GM21381 (cell line): ENCODE measurements around the gene CYB5D1.
A peak's percentile ranks its signal among the peaks of the same experiment; 100 is the strongest.
"Not testable (repeated sequence)": the region's sequence is repeated elsewhere in the genome, so short reads cannot be mapped to it uniquely, and the experiment has no call there.

Experiments used
- ATAC-seq: cut with Tn5 transposase; IDR thresholded peaks from one replicate; pipeline ENCODE4 v1.9.1; 2021; ENCODE audit warnings: mild to moderate bottlenecking, moderate library complexity; ENCODE audit not compliant: unreplicated experiment

Gene CYB5D1

DNA sequence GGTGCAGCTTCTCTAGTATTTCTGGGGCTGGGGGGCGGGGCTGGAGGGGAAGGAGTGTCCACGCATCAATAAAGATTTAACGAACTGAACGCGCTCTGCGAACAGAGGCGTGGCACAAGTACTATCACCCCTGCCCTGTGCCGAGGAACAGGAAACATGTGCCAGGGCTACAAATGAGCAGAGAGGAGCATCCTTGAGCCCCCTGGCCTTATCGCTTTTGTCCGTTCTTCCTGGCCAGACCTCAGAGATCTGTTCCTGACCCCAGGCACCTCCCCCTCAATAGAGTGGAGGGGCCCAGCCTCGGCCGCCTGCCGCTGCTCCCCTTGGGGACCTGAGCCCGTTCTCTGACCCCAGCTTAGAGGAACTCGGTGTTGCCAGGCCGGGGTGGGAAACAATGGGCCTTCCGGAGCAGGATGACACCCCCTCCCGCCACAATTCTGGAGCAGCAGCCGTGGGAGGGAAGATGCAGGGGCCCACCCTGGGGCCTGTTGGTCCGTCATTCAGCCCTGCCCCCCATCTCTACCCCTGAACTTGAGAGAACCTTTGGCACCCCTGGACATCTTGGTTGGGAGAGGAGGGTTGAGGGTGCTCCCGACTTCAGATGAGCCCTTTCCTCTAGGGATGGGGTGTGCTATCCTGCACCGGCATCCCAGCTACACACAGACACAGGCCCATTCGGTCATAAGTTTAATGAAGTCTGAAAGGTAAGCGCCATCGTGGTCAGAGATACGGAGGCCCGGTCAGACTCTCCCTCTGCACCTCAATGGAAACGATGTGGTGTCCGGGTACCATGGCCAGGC lies 1.6 kb upstream of the CYB5D1 start:
- ATAC-seq, result no peak

DNA sequence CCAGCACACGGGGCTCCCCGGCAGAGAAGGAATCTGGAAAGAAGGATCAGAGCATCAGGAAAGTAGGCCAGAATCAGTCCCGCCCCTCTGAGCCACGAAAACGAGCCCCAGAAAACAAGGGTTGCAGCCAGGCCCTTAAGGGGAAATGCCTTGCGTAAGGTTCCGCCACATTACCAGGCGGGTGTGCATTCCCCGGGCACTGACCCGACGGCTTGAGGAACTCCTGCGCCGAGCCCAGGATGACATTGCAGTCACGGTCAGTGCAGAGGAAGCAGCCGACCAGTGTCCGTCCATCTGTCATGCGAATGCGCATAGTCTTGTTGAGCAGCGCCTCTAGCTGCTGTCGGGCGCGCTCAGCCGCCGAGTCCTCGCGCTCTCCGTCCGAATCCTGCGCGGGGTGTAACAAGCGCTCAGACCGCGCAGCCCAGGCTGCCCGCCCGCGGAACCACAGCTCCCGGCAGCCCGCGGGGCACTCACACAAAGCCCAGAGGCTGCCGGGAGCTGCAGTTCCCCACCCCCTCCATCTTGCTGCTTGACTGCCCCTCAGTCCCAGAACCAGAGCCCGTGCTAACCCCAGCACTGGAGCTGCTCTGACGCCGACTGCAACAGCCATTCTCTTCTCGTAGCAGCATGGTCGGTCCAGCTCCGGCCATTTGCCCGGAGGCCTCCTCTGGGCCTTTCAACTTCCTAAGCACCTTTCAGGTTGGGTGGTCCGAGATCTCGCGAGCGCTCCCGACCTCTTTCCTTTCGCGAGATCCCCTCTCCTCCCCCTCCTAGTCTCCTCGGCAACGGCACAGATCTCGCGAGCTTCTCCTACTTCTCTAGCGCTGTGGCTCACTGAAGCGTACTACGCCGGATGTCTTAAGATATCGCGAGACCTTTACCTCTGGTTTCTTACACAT lies 741 bp upstream of the CYB5D1 start, which contains the start of gene NAA38:
Gene NAA38, minus strand, starts transcription at position 749 of the 902 bp plus-strand sequence. Its CDS starts 96 bp downstream, at position 653.
- peak; percentile 79 for ATAC-seq

DNA sequence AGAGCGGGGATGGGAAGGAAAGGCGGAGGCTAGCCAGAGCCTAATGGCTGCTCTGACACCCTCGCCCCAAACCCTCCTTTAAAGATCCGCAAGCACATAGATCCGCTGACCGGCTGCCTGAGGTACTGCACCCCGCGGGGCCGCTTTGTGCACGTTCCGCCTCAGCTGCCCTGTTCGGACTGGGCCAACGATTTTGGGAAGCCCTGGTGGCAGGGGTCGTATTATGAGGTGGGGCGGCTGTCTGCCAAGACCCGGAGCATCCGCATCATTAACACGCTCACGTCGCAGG lies 663 bp downstream of the CYB5D1 start:
- no peak for ATAC-seq

DNA sequence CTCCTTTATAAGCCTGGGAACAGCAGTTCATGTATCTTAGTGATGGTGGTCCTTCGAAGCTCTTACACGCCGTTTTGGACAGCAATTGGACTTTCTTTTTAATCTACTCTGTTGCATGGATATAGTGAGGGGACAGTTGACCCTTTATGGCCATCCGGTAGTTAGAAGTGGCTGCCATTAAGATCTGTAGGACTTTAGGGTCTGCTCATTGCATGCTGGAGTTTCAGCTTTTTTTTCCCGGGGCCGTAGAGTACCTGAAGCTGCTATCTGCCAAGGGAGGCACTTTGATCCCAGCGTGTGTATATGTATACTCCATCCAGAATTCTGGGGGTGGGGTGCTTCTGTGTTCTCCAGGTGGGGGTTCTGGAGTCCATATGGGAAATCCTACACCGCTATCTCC lies 1.2 kb downstream of the CYB5D1 start:
- ATAC-seq, result no peak

DNA sequence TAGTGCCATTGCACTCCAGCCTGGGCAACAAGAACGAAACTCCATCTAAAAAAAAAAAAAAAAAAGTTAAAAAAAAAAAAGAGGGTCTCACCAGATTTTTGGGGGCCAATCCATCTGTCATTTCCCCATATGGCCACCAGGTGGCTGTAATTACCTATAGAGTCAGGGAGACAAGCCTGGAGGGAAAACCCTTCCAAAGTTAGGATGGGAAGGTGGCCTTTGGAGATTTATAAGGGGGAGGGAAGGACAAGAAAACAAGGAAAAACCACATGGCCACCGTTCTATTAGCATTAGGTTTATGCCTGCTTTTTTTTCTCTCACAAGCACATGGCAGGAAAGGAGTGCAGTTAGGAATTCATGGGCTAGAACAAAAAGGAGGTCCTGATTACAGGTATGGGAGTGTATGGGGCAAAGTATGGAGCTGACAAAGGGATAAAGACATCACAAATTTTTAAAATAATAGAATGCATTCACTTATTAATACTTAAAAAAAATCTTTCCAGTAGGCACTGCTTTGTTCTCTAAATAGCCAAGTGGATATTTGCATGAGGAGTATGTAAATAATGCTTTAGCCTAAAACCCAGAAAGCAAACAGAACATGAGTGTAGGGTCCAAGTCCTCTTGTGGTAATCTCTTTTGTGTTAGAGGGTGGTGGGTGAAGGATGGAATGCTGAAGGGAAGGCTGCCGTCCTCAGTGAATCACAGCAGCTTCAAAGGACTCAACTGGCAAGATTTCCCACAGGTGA lies 5.1 kb downstream of the CYB5D1 start:
- no peak for ATAC-seq

DNA sequence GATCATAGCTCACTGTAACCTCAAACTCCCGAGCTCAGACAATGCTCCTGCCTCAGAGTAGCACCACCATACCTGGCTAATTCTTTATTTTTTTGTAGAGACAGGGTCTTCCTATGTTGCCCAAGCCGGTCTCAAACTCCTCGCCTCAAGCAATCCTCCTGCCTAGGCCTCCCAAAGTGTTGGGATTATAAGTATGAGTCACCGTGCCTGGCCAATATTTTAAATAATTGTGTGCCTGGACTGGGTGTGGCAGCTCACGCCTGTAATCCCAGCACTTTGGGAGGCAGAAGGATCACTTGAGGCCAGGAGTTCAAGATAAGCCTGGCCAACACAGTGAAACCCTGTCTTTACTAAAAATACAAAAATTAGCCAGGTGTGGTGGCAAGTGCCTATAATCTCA lies 6.6 kb downstream of the CYB5D1 start:
- not testable (repeated sequence) for ATAC-seq

DNA sequence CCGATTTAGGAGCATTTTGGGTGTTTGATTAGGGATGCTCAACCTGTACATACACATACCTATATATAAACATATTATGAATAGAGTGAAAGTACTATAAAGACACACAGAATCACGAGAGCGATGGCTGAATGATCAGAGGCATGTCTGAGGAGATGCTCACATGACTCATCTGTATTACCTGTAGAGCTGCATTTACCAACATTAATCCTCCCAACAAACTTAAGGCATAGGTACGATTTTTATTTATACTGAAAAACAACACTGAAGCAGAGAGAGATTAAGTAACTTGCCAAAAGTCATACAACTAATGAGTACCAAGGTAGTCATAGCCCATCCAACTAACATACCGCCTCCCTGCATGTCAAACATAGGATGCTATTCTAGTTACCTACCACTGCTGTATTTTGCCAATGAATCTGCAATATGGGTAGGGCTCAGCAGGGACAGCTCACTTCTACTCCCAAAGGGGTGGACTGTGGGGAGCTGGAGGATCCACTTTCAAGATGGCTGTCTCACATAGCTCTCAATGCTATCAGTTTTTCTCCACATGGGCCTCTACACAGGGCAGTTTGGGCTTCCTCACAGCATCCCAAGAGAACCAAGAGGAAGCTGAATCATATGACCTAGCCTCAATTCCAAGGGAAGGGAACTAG lies 7.3 kb downstream of the CYB5D1 start:
- no peak for ATAC-seq

DNA sequence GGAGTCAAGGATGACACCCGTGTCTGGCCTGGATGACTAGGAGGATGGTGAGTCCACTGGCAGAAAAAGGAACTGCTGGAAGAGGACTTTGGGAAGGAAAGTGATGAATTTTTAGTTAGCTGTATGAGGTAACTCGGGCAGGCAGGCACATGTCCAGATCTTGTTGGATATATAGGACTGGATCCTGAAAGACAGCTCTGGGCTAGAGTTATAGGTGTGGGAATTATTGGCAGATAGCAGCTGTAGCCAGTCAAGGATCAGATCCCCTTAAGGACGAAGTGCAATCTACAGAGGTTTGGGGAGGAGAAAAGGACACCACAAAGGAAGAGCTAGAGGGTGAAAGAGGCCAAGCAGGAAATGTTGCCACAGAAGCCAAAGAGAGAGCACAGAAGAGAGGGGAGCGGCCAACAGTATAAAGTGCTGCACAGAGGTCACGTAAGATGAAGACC lies 10.1 kb downstream of the CYB5D1 start:
- ATAC-seq, result no peak

DNA sequence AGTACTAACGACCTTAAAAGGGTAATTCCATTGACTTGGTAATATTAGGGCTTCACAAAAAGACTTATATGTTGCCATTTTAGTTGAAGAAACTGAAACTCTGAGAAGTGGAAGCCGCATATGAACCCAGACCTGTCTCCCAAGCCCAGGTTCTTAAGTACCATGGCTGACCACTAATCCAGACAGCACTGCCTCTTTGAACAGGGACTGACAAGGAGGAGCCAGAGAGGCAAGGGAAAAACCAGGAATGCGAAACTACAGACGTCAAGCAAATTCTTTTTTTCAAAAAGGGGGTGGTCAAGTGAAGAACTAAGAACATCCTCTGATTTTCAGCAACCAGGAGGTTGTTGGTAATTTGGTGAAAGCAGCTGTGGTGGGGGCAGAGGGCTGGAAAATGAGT lies 15.2 kb downstream of the CYB5D1 start:
- ATAC-seq, result no peak

DNA sequence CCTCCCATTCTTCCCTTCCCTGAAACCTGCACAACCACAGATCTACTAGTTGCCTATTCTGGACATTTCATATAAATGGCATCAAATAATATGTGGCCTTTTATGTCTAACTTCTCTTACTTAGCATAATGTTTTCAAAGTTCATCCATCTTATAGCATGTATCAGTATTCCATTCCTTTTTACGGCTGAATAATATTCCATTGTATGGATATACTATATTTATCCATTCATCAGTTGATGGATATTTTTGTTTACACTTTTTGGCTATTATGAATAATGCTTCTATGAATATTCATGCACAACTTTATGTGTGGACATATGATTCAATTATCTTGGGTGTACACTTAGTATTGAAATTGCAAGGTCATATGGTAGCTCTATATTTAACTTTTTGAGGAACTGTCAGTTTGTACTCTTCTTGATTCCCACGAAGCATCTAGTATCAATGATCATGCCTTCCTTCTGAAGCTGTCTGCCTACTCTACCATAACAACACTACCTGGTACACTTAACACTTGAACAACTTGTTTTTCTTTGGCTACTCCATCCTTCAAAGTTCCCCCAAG lies 18.1 kb downstream of the CYB5D1 start:
- no peak for ATAC-seq

DNA sequence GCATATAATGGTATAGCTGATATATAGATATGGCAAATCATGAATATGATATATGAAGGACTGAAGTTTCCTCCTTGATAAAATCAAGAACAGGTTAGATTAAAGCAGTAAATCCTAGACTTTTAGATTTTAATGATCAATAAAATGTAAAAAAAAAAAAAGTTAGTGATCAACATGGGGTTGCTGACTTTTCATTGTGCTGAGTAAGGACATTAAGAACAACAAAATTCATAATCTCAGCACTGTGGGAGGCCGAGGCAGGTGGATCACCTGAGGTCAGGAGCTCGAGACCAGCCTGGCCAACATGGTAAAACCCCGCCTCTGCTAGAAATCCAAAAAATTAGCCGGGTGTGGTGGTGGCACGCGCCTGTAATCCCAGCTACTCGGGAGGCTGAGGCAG lies 20.4 kb downstream of the CYB5D1 start:
- no peak for ATAC-seq

DNA sequence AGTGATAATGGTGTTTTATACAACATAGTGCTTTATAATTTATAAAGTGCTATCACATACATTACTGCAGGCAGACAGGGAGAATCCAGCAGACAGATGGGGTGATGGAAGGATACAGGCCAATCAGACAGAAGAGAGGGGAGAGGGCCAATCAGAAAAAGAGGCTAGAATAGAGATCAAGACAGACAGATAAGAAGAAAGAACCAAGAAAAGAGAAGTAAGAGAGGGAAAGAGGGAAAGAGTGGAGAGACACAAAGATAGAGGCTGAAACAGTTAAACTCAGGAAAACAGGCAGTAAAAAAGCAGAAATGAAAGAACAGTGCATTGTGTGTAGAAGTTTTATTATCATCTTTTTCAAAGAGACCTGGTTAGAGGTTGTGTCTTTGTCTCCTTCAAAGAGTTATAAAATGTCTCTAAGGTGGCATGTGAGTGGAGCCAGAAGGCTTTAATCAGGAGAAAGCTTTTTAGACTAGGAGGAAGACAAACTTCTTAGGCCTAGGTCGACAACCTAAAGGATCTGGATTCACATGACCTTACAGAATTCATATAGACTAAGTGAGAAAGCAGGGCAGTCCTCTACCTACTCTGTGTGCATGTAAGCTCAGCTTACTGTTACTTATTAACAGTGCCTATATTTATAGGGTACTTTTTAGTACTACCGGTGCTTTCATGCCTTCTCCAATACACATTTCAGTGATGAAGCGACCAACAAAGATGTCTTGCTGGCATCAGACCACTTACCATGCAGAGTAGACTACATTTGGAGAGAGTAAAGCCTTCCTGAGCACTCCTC lies 22.5 kb downstream of the CYB5D1 start:
- ATAC-seq, result no peak

DNA sequence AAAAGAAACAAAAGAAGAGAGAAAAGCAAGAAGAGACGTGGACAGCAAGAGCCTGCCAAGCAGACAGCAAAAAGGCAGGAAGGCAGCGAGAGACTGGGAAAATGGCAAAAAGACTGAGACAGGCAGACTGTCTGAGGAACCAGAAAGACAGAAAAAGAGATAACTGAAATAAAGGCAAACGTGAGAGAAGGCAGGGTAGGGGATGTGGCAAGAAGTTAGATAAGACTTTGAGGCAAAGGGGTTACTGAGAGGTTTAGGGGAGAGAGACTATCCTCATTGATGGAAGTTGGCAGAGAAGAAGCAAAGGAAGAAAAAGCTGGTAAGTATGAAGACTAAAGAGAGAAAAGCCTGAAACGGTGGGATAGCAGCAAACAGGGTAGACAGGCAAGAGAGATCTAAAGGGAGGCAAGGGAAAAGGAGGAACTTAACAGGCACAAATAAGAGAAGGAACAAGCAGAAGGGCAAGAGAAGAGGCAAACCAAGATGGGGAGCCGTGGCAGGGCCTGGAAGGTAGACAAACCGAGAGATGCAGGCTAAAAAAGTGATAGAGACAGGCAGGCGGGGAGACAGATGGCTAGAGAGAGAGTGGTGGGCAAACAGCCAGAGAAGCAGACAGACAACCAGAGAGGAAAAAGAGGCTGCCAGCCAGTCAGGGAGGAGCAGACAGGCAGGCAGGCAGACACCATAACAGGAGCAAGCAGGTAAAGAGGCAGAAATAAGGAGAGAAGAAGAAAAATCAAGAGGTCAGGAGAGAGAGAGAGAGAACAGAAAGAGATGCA lies 23.7 kb downstream of the CYB5D1 start:
- ATAC-seq, result no peak

DNA sequence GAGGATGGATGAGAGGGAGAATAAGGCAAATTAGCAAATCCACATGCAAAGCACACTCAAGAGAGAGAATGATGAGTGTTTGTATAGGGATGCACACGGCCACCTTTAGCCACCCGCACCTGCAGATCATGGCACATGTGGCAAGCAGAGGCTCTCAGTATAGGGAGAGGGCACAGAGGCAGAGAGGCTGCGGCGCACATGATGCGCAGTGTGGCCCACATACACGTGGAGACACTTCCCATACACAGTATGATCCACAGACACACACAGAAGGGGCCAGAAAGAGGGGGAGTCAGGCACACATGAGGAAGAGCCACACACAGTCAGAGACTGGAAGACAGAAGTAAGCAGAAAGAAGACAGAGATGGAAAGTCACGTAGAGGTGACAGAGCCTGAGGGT lies 24.3 kb downstream of the CYB5D1 start:
- no peak for ATAC-seq

DNA sequence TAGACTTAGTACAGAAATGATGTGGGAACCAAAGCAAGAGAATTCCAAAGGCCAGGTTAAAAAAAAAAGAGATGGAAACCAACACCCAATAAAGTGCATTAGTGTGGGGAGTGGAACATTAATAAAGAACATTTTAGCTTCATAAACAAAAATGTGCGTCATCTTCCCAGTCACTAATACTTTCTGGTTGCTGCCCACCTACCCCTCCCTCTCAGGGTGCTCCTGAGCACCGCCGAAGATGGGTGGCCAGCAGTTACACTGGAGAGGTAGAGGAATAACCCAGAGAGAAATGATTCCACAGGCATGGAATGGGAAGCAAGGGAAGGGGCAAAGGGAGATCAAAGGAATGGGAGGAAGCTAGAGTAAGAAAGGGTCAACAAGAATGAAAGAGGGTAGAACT lies 24.8 kb downstream of the CYB5D1 start:
- ATAC-seq, result no peak

DNA sequence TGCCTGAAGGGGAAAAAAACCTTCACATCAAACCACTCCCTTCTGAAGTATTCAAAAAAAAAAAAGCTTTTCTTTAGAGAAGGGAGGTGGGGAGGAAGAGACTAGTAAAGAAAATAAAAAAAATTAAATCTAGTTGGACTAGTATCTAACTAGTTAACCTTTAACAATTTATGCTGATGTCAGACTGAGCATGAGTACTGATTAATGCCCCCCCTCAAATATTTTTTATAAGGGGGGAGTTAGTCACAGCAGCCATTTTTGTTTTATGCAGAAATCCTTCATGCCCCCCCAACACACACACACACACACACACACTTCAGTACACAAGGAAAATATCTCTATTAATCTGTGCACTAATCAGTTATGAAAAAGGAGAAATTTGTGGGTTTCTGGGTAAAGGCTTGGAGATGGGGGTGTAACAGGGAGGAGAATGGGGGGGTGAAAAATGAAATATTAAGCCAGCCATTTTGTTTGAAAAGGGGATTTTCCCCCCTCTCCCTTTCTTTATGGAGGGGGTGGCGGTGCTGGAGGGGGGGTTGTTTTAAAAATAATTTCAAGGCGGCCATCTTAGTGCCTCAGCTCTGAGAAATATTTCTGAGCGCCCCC lies 26.1 kb downstream of the CYB5D1 start:
- no peak for ATAC-seq

DNA sequence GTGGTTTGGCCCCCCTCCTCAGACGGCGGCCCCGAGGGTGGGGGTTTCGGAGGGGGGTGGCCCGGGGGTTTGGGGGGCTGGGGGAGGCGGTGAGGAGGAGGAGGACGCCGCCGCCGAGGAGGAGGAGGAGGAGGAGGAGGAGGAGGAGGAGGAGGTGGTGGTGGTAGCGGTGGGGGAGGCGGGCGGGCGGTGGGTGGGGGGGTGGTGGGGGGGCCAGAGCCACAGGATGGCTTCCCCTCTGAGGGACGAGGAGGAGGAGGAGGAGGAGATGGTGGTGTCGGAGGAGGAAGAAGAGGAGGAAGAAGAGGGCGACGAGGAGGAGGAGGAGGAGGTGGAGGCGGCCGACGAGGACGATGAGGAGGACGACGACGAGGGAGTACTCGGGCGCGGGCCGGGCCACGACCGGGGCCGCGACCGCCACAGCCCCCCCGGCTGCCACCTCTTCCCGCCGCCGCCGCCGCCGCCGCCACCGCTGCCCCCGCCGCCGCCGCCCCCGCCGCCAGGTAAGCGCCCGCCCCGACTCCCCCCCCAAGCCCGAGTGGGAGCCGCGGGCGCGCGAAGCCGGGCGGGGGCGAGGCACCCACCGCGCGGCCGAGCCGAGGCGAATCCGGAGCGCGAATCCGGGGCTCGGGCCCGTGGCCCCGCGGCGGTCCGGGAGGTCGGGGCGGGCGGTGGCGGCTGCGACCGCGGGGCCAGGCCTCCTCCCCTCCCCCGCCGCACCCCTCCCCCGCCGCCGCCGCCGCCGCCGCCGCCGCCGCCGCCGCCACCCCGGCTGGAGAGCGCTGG lies 27.0 kb downstream of the CYB5D1 start:
- no peak for ATAC-seq
